ENCODE results near the gene ZFR2.

DNA sequence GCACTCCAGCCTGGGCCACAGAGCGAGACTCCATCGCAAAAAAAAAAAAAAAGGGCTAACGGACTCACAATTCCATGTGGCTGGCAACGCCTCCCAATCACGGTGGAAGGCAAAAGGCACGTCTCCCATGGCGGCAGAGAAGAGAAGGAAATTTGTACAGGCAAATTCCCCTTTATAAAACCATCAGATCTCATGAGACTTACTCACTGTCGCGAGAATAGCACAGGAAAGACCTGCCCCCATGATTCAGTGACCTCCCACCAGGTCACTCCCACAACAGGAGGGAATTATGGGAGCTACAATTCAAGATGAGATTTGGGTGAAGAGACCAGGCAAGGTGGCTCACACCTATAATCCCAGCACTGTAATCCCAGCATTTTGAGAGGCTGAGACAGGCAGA lies 45.4 kb upstream of the ZFR2 start:
- no peak for TF ChIP-seq MAX (IDR thresholded peaks at IDR 0.05)
- no peak for TF ChIP-seq CHD4 (IDR thresholded peaks at IDR 0.05; ENCODE audit: borderline replicate concordance)
- TF ChIP-seq CTCF (IDR thresholded peaks at IDR 0.05), result no peak
- TF ChIP-seq EHMT2 (IDR thresholded peaks at IDR 0.05; ENCODE audit: low read depth), result no peak
- TF ChIP-seq POLR2A (IDR thresholded peaks at IDR 0.05; ENCODE audit: low read length), result no peak
- TF ChIP-seq RAD21 (conservative IDR thresholded peaks at IDR 0.05 in 1 of 2, IDR thresholded peaks at IDR 0.05 in 1 of 2), result no peak
- TF ChIP-seq MYC (IDR thresholded peaks at IDR 0.05; ENCODE audit: borderline replicate concordance, low read length), result no peak
- TF ChIP-seq JUN (IDR thresholded peaks at IDR 0.05), result no peak
